ENCODE results near the gene PHOSPHO2. TPM values are rescaled to one million over a fixed set of nuclear protein-coding genes. Genes with fewer than 3 reads are reported as not detected.

Gene PHOSPHO2
- total RNA-seq, 1 donor from 2014 or later, result 3.7 TPM

GRCh38 chr2:169746240-169746639 lies 52.0 kb downstream of the PHOSPHO2 start:
- no peaks in the 10 kb centered on the region for H3K4me1 ChIP-seq (ENCODE audit: control insufficient read depth in 3 of 3, insufficient read depth in 3 of 3, low read length in 3 of 3)
- peaks cover 0 to 11% (median 3%) of the 10 kb centered on the region in 3 donors for H3K36me3 ChIP-seq (ENCODE audit: control insufficient read depth in 3 of 3, insufficient read depth in 3 of 3, low read length in 3 of 3)
- H3K4me3 ChIP-seq (ENCODE audit: low read length in 3 of 3), result no peak overlapping the region
- H3K9ac ChIP-seq (ENCODE audit: low read depth in 1 of 3, low read length in 3 of 3), result no peak overlapping the region
- no peaks in the 10 kb centered on the region for H3K27me3 ChIP-seq (ENCODE audit: control insufficient read depth in 3 of 3, insufficient read depth in 3 of 3, low read length in 3 of 3)
- no peaks in the 10 kb centered on the region for H3K9me3 ChIP-seq (ENCODE audit: control insufficient read depth in 3 of 3, low read length in 3 of 3)
- no peak overlapping the region for H3K27ac ChIP-seq (ENCODE audit: low read depth, low read length)

GRCh38 chr2:169748319-169748718 lies 54.0 kb downstream of the PHOSPHO2 start:
- Histone ChIP-seq H3K9ac (ENCODE audit: low read depth in 1 of 3, low read length in 3 of 3) (no peak overlapping the region), H3K4me3 (ENCODE audit: low read length in 3 of 3) (no peak overlapping the region), H3K4me1 (ENCODE audit: control insufficient read depth in 3 of 3, insufficient read depth in 3 of 3, low read length in 3 of 3) (no peaks in the 10 kb centered on the region), H3K27me3 (ENCODE audit: control insufficient read depth in 3 of 3, insufficient read depth in 3 of 3, low read length in 3 of 3) (no peaks in the 10 kb centered on the region), H3K36me3 (ENCODE audit: control insufficient read depth in 3 of 3, insufficient read depth in 3 of 3, low read length in 3 of 3) (peaks cover 0 to 6% (median 0%) of the 10 kb centered on the region in 3 donors), H3K9me3 (ENCODE audit: control insufficient read depth in 3 of 3, low read length in 3 of 3) (no peaks in the 10 kb centered on the region), H3K27ac (ENCODE audit: low read depth, low read length) (no peak overlapping the region)

Small RNAs within 50 kb of the gene (small RNA-seq; reads per million reads assigned to genes)
- not detected for gene RF00432

Other genes with a start within 250 kb of the PHOSPHO2 start
- gene BBS5, start 215.0 kb upstream of the PHOSPHO2 start, total RNA-seq, result 8.4 TPM
- 2,637 TPM for gene KLHL41, start 184.8 kb upstream of the PHOSPHO2 start, total RNA-seq
- gene FASTKD1, start 120.6 kb upstream of the PHOSPHO2 start, total RNA-seq, result 40.7 TPM
- gene PPIG, start 110.1 kb upstream of the PHOSPHO2 start, total RNA-seq, result 25.6 TPM
- not detected for gene CFAP210, start 64 bp upstream of the PHOSPHO2 start, total RNA-seq
- gene KLHL23, start 39.4 kb downstream of the PHOSPHO2 start, total RNA-seq, result 28.7 TPM
- 24.5 TPM for gene SSB, start 104.4 kb downstream of the PHOSPHO2 start, total RNA-seq
- 29.7 TPM for gene METTL5, start 130.4 kb downstream of the PHOSPHO2 start, total RNA-seq
- gene UBR3, start 133.0 kb downstream of the PHOSPHO2 start, total RNA-seq, result 67.8 TPM